ENCODE results near the gene CREBBP.

The CREBBP gene

GRCh38 chr16:3701531-3701930 is 179.0 kb downstream of the CREBBP start:
- DNase-seq = no peak

DNA sequence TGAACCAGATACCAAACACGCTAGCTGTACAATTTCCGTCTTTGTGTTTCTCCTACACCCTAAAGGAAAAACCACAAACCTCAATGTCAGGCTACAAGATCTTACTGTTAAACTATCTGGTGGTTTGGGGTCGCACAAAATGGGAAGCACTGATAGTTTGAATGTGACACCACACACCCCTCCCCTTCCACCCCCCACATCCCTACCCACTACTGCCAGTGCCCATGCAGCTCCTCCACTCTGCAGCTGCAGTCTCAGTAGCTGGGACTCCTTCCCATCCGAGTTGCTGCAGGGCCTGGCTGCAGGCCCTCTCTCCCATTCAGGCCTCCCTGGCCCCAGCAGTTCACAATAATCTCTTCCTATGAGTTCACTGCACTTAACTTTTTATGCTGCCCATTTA is 181.6 kb downstream of the CREBBP start:
- no peak for DNase-seq

GRCh38 chr16:3696425-3697218 is 183.9 kb downstream of the CREBBP start:
- DNase-seq = no peak

- DNase-seq = no peak
These were observed 184.7 kb downstream of the CREBBP start for GRCh38 chr16:3695610-3696369.

DNA sequence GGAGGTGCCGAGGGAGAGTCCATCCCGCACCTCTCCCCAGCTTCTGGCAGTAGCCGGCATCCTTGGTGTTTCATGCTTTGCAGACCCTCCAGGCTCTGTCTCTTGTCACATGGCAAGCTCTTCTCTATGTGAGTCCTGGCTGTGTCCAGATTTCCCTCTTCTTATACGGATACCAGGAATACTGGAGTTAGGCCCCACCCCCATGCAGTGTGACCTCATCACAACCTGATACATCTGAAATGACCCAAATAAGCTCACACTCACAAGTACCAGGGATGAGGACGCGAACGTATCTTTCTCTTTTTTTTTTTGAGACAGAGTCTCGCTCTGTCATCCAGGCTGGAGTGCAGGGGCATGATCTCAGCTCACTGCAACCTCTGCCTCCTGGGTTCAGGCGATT is 186.5 kb downstream of the CREBBP start:
- no peak for DNase-seq

GRCh38 chr16:3691761-3692160 is 188.8 kb downstream of the CREBBP start:
- no peak for DNase-seq

DNA sequence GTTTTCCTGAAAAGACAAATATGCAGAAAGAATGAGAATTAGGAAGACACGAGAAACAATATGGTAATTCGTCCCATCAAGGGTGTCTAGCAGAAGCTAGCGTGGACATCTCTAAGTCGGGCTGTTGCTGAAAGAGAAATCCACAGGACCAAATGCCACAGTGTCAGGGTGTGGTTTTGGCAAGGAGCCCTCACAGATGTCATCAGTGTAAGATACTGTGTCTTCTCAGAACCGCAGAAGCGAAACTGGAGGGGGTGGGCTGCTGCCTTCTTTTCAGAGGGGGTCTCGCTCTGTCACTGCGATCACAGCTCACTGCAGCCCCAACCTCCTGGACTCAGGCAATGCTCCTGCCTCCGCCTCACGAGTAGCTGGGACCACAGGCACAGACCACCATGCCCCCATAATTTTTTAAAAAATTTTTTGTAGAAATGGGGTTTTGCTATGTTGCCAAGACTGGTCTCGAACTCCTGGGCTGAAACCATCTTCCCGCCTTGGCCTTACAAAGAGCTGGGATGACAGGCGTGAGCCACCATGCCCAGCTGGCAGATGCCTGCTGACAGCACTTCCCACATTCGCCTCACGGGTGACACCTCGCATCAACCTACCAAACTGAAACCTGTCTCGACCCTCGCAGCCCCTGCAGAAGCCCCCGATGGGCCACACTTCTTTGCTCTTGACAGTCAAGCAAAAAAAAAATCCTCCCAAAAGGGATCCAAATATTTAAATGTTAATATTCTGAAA is 189.4 kb downstream of the CREBBP start:
- DNase-seq = no peak

GRCh38 chr16:3690470-3690928 is 190.0 kb downstream of the CREBBP start:
- peak; percentile 72 for DNase-seq

DNA sequence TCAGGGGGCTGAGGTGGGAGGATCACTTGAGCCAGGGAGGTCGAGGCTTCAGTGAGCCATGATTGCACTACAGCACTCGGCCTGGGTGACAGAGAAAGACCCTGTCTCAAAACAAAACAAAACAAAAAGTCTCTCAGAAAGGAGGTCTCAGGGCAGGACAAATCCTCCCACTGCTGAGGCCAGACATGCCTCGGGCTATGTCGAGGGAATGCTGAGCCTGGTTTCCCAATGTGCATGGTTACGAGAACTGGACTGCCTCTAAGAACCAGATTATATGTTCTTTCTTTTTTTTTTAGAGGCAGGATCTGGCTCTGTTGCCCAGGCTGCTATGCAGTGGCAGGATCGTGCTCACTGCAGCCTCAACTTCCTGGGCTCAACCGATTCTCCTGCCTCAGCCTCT is 190.8 kb downstream of the CREBBP start:
- DNase-seq = no peak

DNA sequence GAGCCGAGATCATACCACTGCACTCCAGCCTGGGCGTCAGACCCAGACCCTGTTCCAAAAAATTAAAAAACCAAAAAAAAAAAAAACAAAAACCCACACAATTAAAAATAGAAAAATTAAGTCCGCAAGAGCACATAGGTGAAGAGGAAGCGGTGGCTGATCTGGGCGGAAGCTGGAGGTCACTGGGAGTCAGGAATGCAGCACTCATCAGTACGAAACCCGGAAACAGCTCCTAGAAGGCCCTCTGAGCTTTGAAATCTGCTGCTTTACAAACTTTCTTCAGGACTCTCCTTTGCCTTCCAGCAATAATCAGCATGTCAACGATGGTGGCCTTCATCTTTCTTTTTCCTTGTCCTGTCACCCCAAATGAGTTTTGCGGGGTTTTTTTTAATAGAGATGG is 192.7 kb downstream of the CREBBP start:
- no peak for DNase-seq

DNA sequence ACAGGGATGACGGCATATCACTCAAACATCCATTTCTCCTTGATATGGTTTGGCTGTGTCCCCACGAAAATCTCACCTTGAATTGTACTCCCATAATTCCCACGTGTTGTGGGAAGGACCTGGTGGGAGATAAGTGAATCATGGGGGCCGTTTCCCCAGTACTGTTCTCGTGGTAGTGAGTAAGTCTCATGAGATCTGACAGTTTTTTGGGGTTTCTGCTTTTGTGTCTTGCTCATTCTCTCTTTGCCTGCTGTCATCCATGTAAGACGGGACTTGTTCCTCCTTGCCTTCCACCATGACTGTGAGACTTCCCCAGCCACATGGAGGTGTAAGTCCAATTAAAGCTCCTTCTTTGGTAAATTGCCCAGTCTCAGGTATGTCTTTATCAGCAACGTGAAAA is 193.5 kb downstream of the CREBBP start:
- no peak for DNase-seq

DNA sequence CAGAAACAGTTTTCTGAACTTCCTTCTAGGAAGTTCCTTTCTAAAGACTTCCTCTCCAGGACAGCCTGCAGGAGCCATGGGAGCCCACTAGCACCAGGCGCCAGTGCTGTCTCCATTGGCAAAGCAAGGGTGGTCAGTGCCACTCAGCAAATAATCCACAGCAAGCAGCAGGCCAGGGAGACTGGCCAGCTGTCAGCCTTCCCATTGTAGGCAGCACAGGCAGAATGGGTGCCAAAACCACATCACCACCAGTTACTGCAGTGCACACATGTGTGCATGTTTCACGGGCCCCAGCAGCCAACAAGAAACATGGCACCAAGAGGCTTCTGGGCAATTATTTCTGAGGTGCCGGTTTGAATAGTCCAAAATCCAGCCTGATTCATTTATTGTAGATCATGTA is 199.3 kb downstream of the CREBBP start:
- DNase-seq = no peak

DNA sequence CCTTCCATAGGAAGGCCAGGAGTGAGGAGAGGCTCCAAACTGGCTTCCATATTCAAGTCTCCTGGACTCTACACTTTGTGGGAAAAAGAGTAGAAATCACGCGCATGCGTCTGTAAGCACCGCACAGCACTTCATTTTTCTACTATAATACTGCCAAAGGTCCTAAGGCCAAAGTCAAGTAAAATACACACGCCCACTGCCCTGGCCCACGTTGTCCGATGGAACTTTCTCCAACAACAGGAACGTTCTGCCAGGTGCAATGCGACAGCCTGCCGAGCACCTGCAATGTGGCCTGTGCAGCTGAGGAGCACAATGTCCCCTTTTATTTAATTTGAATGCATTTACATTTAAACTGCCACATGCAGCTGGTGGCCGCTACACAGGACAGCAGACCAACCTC is 202.5 kb downstream of the CREBBP start:
- DNase-seq = no peak

- no peak for DNase-seq
These were observed 204.8 kb downstream of the CREBBP start for GRCh38 chr16:3675601-3676130.

Data from stimulated activated naive CD4-positive, alpha-beta T cell treated with Interleukin-2 at 50 U/mL for 16 hours (primary cell).